K562 (cell line): ENCODE data around the gene SLC37A3. TPM values are rescaled to one million over a fixed set of nuclear protein-coding genes. Genes with fewer than 3 reads are reported as not detected.
A peak's percentile ranks its signal among the peaks of the same experiment; 100 is the strongest.

Experiments used
- ATAC-seq: fragments of 200-7000 bp; cut with Tn5 transposase; 3 replicates; pipeline ENCODE4 v1.9.1; 2020; ENCODE audit warnings: moderate library complexity
- BruUV-seq: library from RNA; stranded (reverse); fragments of 400-500 nt; replicated peaks from 2 replicates; lab custom pipeline; 2021; lab: Mats Ljungman, UMichigan
- CTCF ChIA-PET: fragments of 300-600 bp; formaldehyde crosslinking; extraction: SDS; loops from one replicate; lab custom pipeline; 2021; ENCODE audit warnings: low intra/inter-chr PET ratio; lab: Yijun Ruan, JAX
- POLR2A ChIA-PET: fragments of 300-600, 350-650 bp; sonication (Branson Sonifier 250); formaldehyde crosslinking; extraction: SDS; loops from one replicate; lab custom pipeline; 2021; ENCODE audit warnings: antibody characterized with exemption, inconsistent platforms; lab: Yijun Ruan, JAX
- DNase-seq, 4 experiments: peaks; one replicate each; pipeline versions ENCODE4 v3.0.0 to v3.0.0-alpha.2; 2011 to 2018; ENCODE audit warnings: low spot score in 3 of 4, mixed read lengths in 3 of 4; ENCODE audit errors: extremely low read depth in 1 of 4
- FAIRE-seq: peaks from 2 replicates; lab custom pipeline; 2011; peaks lifted over from hg19 to GRCh38; lab: Jason Lieb, UNC
- H2AFZ ChIP-seq: 2 replicates; pipeline ENCODE4 v1.6.0; 2011; ENCODE audit warnings: low read depth, low read length, control low read depth, inconsistent platforms
- H3K27ac ChIP-seq: fragments of 200-600 bp; 3 replicates; pipeline ENCODE4 v1.8.0; 2011; ENCODE audit warnings: low read depth, mild to moderate bottlenecking, control low read depth, inconsistent platforms, low read length, moderate library complexity, mixed read lengths; ENCODE audit errors: extremely low read depth
- H3K27me3 ChIP-seq, 2 experiments: fragments of 300-600 bp in 1 of 2; 2 replicates in 1 of 2; 3 replicates in 1 of 2; pipeline versions ENCODE4 v1.6.0 to v1.8.0; 2011; ENCODE audit warnings: inconsistent platforms in 2 of 2, low read length in 2 of 2, mild to moderate bottlenecking in 1 of 2, mixed read lengths in 1 of 2, moderate library complexity in 1 of 2; ENCODE audit not compliant: control insufficient read depth in 2 of 2, insufficient read depth in 2 of 2
- H3K36me3 ChIP-seq: fragments of 300-600 bp; 3 replicates; pipeline ENCODE4 v1.8.0; 2011; ENCODE audit warnings: mild to moderate bottlenecking, low read length, inconsistent platforms; ENCODE audit not compliant: control insufficient read depth, insufficient read depth
- H3K4me1 ChIP-seq, 2 experiments: fragments of 200-600 bp in 1 of 2; replicated peaks in 1 of 2; 2 replicates in 1 of 2; 3 replicates in 1 of 2; pipeline versions ENCODE4 v1.5.1 to v1.8.0; 2011; ENCODE audit warnings: inconsistent platforms in 2 of 2, low read length in 2 of 2, mild to moderate bottlenecking in 1 of 2, mixed read lengths in 1 of 2, moderate library complexity in 1 of 2; ENCODE audit not compliant: control insufficient read depth in 2 of 2, insufficient read depth in 2 of 2
- H3K4me2 ChIP-seq: 2 replicates; pipeline ENCODE4 v1.6.1; 2011; ENCODE audit warnings: low read length, control low read depth, inconsistent platforms, mixed read lengths; ENCODE audit not compliant: insufficient read depth
- H3K4me3 ChIP-seq: fragments of 200-600 bp; sonication (generic), shearing (Covaris generic); 2 replicates; pipeline ENCODE4 v1.5.1; 2016; ENCODE audit warnings: control low read depth, inconsistent platforms
- H3K79me2 ChIP-seq: fragments of 200-600 bp; 3 replicates; pipeline ENCODE4 v1.8.0; 2011; ENCODE audit warnings: low read length, inconsistent platforms; ENCODE audit not compliant: control insufficient read depth, insufficient read depth
- H3K9ac ChIP-seq, 2 experiments: 2 replicates each; pipeline versions ENCODE4 v1.6.0 to v1.6.1; 2011; ENCODE audit warnings: low read depth in 2 of 2, low read length in 2 of 2, control low read depth in 1 of 2, inconsistent platforms in 1 of 2, mild to moderate bottlenecking in 1 of 2, mixed read lengths in 1 of 2; ENCODE audit not compliant: insufficient read depth in 1 of 2
- H3K9me1 ChIP-seq: one replicate; pipeline ENCODE4 v1.6.0; 2011; ENCODE audit warnings: inconsistent platforms, mild to moderate bottlenecking, low read length, moderate library complexity; ENCODE audit not compliant: control insufficient read depth, insufficient read depth
- H3K9me3 ChIP-seq: replicated peaks from 2 replicates; pipeline ENCODE4 v1.5.1; 2011; ENCODE audit warnings: low read depth, low read length, inconsistent platforms; ENCODE audit not compliant: control insufficient read depth, insufficient read depth
- H4K20me1 ChIP-seq: replicated peaks from 2 replicates; pipeline ENCODE4 v1.6.1; 2011; ENCODE audit warnings: low read length, inconsistent platforms, mixed read lengths; ENCODE audit not compliant: control insufficient read depth, insufficient read depth
- CBFA2T2 ChIP-seq: fragments of 450-650 bp; conservative IDR thresholded peaks from 2 replicates; pipeline ENCODE4 v1.6.1; 2017; ENCODE audit warnings: mild to moderate bottlenecking
- CHCHD3 ChIP-seq: fragments of 250-450 bp; sonication (Bioruptor Pico); IDR thresholded peaks from 2 replicates; pipeline ENCODE4 v2.1.2; 2022; ENCODE audit warnings: mild to moderate bottlenecking
- CSDE1 ChIP-seq, 2 experiments: fragments of 450-650 bp; IDR thresholded peaks; 2 replicates each; pipeline ENCODE4 v1.6.1; 2016; ENCODE audit warnings: mild to moderate bottlenecking in 1 of 2
- EZH2 ChIP-seq: IDR thresholded peaks from 2 replicates; pipeline ENCODE4 v1.6.1; 2012; ENCODE audit warnings: low read depth, mild to moderate bottlenecking, inconsistent platforms, low read length, borderline replicate concordance
- HNRNPUL1 ChIP-seq: fragments of 200-400 bp; formaldehyde crosslinking; IDR thresholded peaks from 2 replicates; pipeline ENCODE4 v1.6.1; 2017; ENCODE audit warnings: low read length
- HSF4 ChIP-seq: fragments of 250-450 bp; sonication (Bioruptor Pico); IDR thresholded peaks from 2 replicates; pipeline ENCODE4 v2.1.2; 2022; ENCODE audit warnings: mild to moderate bottlenecking, moderate library complexity, borderline replicate concordance
- MAFK ChIP-seq: IDR thresholded peaks from 2 replicates; pipeline ENCODE4 v1.6.1; 2011; ENCODE audit warnings: low read length, improper control_type of control experiment
- NCOA6 ChIP-seq: fragments of 450-650 bp; IDR thresholded peaks from 2 replicates; pipeline ENCODE4 v1.6.1; 2017; ENCODE audit warnings: mild to moderate bottlenecking
- NFIC ChIP-seq: fragments of 450-650 bp; IDR thresholded peaks from 2 replicates; pipeline ENCODE4 v1.6.1; 2017; ENCODE audit warnings: mild to moderate bottlenecking, inconsistent platforms
- PHF8 ChIP-seq: fragments of 200-600 bp; sonication (generic); IDR thresholded peaks from 2 replicates; pipeline ENCODE4 v1.6.1; 2012; ENCODE audit warnings: mixed run types, mild to moderate bottlenecking, inconsistent platforms, low read length, moderate library complexity, borderline replicate concordance
- PHTF2 ChIP-seq: fragments of 250-450 bp; sonication (Bioruptor Pico); IDR thresholded peaks from 2 replicates; pipeline ENCODE4 v1.5.0; 2021; ENCODE audit warnings: mild to moderate bottlenecking
- RBM17 ChIP-seq: fragments of 200-400 bp; formaldehyde crosslinking; IDR thresholded peaks from 2 replicates; pipeline ENCODE4 v1.6.1; 2017; ENCODE audit warnings: low read depth, mild to moderate bottlenecking, low read length, borderline replicate concordance
- SLC30A9 ChIP-seq: fragments of 250-450 bp; sonication (Bioruptor Pico); IDR thresholded peaks from 2 replicates; pipeline ENCODE4 v1.8.0; 2022; ENCODE audit warnings: mild to moderate bottlenecking, moderate library complexity
- SMAD4 ChIP-seq: fragments of 250-450 bp; sonication (Bioruptor Pico); conservative IDR thresholded peaks from 2 replicates; pipeline ENCODE4 v1.8.0; 2021; ENCODE audit warnings: inconsistent platforms, mild to moderate bottlenecking, moderate library complexity
- STAT5A ChIP-seq: IDR thresholded peaks from 2 replicates; pipeline ENCODE4 v1.6.1; 2012; ENCODE audit warnings: low read length, inconsistent platforms, borderline replicate concordance
- ZNF146 ChIP-seq: IDR thresholded peaks from one replicate; pipeline ENCODE4 v1.6.1; 2018; ENCODE audit warnings: missing compliant biosample characterization; ENCODE audit not compliant: unreplicated experiment
- ZNF184 ChIP-seq: sonication (generic); formaldehyde crosslinking; IDR thresholded peaks from 2 replicates; pipeline ENCODE4 v1.5.0; 2020; ENCODE audit warnings: missing genetic modification reagents
- ZNF217 ChIP-seq: sonication (generic); formaldehyde crosslinking; IDR thresholded peaks from 2 replicates; pipeline ENCODE4 v1.8.0; 2022; ENCODE audit warnings: mild to moderate bottlenecking, missing genetic modification reagents
- ZNF23 ChIP-seq: fragments of 250-450 bp; sonication (Bioruptor Pico); IDR thresholded peaks from 2 replicates; pipeline ENCODE4 v1.4.0; 2020; ENCODE audit warnings: mild to moderate bottlenecking
- ZNF668 ChIP-seq: fragments of 250-450 bp; sonication (Bioruptor Pico); IDR thresholded peaks from 2 replicates; pipeline ENCODE4 v1.8.0; 2022; ENCODE audit warnings: mild to moderate bottlenecking, inconsistent platforms
- WGBS: fragments of 100-300 bp; shearing (Covaris generic); methylation state at CpG from one replicate; pipeline ENCODE4 v1.1.6; 2016; ENCODE audit warnings: low coverage, mixed read lengths; ENCODE audit not compliant: insufficient coverage; ENCODE audit errors: missing lambda C conversion rate; 5-methylcytosine and 5-hydroxymethylcytosine counted together
- in situ Hi-C: fragments of 300-500 bp; cut with MboI; formaldehyde crosslinking; loops from 4 replicates; pipeline ENCODE4 v1.15.0; 2018; ENCODE audit warnings: inconsistent platforms, mixed read lengths
- intact Hi-C: fragments of 100-400 bp; cut with micrococcal nuclease; formaldehyde crosslinking; loops from 2 replicates; pipeline ENCODE4 v1.14.2; 2022
- polyA plus RNA-seq, 8 experiments: library from polyadenylated mRNA; depleted of rRNA in 4 of 8; stranded (reverse) in 5 of 8; unstranded in 3 of 8; fragments of >200 nt; fragmentation: Nextera tagmentation in 2 of 8; fragmentation: Illumina TruSeq in 1 of 8; extraction: Ambion mirVana in 2 of 8; extraction: Trizol in 1 of 8; gene quantifications; 2 replicates each; pipeline versions ENCODE4 v1.2.1 to v1.2.3, GENCODE V29; 2011 to 2014; ENCODE audit warnings: inconsistent platforms in 1 of 8, missing spikeins in 1 of 8
- total RNA-seq, 7 experiments: library from RNA; depleted of rRNA in 6 of 7; stranded (reverse); fragments of >200 nt in 6 of 7; fragmentation: Illumina TruSeq in 2 of 7; extraction: Trizol in 2 of 7; gene quantifications; 2 replicates each; pipeline versions ENCODE4 v1.2.1 to v1.2.3, GENCODE V29; 2011 to 2021; ENCODE audit warnings: low replicate concordance in 1 of 7
- TF ChIP-seq, protein P1 (sequence below): fragments of 200-800 bp; sonication (Bioruptor generic); IDR thresholded peaks from 2 replicates; pipeline ENCODE4 v1.6.1; 2017; ENCODE audit warnings: missing genetic modification characterization, missing compliant biosample characterization
- TF ChIP-seq, protein P2 (sequence below): sonication (generic); formaldehyde crosslinking; IDR thresholded peaks from 2 replicates; pipeline ENCODE4 v1.8.0; 2022; ENCODE audit warnings: missing genetic modification reagents, mild to moderate bottlenecking, borderline replicate concordance

The SLC37A3 gene
- total and polyA plus RNA-seq, 9 of the 15 experiments (the other 6 are each of a cell fraction or from before 2014, with no cell fraction given): 11.7 to 59.1 (median 26.8) TPM

DNA sequence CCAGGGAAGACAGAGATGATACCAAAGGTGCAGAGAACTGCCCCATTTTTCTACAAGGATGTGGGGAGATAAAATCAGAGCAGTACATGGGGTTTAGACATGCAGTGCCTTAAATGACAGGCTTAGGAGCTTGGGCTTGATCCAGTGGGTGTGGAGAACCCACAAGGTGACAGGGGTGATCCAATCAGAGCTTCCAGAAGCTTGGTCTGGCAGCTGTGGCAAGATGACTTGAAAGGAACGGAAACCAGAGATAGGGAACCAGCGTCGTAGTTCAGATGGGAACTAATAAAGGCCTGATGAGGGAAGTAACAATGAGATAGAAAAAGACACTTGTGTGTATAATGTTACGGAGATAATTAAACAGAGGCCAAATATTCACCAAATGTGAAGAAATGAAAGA is 80.7 kb downstream of the SLC37A3 start (continued):
- TF ChIP-seq CBFA2T2 (peak; percentile 87), STAT5A (peak; percentile 53; the same call in 1 of the 2 replicates), NFIC (peak; percentile 76), HSF4 (no peak), MAFK (no peak), ZNF23 (CRISPR knock-in tag) (no peak)

DNA sequence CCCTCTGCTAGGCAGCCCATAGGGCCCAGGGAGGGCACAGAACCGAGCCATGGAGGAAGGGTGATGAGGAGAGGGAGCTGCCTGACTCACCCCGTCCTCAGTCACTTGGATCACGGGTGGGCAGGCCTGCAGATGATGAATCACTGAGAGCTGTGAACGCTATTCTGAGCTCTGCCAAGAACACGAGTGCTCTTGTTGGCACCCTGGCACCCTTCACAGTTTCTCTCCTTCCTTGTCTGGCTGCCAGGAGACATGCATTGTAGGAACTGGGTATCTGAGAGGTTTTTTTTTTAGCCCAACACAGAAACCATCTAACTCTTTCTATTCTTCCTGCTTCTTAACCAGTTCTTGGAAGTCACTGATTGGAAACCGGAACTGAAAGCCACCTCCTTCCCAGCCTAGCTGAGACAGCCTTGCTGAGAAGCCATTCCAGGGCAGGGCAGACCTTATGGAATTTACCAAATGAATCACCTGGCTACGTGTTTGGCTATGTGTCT is 82.1 kb downstream of the SLC37A3 start:
- Histone ChIP-seq H3K9ac (peak overlapping the region in 1 of 2 experiments; percentile 38; a peak in 2 of 4 replicates), H3K9me1 (no peaks in the 10 kb centered on the region), H3K4me3 (no peak overlapping the region), H3K79me2 (no peaks in the 10 kb centered on the region), H3K9me3 (peaks cover 11% of the 10 kb centered on the region), H3K27me3 (no peaks in the 10 kb centered on the region), H3K36me3 (no peaks in the 10 kb centered on the region), H3K27ac (no peak overlapping the region), H3K4me2 (no peak overlapping the region), H4K20me1 (no peaks in the 10 kb centered on the region), H2AFZ (peak overlapping the region; percentile 18), H3K4me1 (peaks cover 25 to 29% of the 10 kb centered on the region in 2 experiments)
- intact Hi-C loops: no loop called here
- FAIRE-seq (no peak), ATAC-seq (peak; percentile 35), DNase-seq (peak in 1 of 4 experiments; percentile 43)
- no TSS peak for BruUV-seq
- WGBS: 30% methylated on average over 7 of the region's 7 CpGs
- in situ Hi-C loops: loop anchor here (5.0 kb wide), 1 partner anchor 304 kb away; no protein-coding TSS in a partner anchor
- CTCF ChIA-PET: no interaction called here
- POLR2A ChIA-PET: interaction anchor here (0.6 to 1.3 kb wide), 2 partner anchors 9 to 139 kb away, joined by 3 to 4 read pairs; no protein-coding TSS in a partner anchor
- TF ChIP-seq SLC30A9 (CRISPR knock-in tag) (no peak), SMAD4 (CRISPR knock-in tag) (0 out of 2 replicates have a peak, but pooled peaks have one; percentile 29), HNRNPUL1 (no peak), EZH2 (no peak), ZNF217 (CRISPR knock-in tag) (no peak), CHCHD3 (CRISPR knock-in tag) (no peak), PHTF2 (CRISPR knock-in tag) (no peak), ZNF668 (CRISPR knock-in tag) (no peak), NCOA6 (no peak), PHF8 (no peak), CSDE1 (IDR thresholded peaks at IDR 0.05) (no peak), ZNF146 (CRISPR knock-in tag) (no peak), RBM17 (no peak), ZNF184 (CRISPR knock-in tag) (no peak)
- TF ChIP-seq, protein P1, sequence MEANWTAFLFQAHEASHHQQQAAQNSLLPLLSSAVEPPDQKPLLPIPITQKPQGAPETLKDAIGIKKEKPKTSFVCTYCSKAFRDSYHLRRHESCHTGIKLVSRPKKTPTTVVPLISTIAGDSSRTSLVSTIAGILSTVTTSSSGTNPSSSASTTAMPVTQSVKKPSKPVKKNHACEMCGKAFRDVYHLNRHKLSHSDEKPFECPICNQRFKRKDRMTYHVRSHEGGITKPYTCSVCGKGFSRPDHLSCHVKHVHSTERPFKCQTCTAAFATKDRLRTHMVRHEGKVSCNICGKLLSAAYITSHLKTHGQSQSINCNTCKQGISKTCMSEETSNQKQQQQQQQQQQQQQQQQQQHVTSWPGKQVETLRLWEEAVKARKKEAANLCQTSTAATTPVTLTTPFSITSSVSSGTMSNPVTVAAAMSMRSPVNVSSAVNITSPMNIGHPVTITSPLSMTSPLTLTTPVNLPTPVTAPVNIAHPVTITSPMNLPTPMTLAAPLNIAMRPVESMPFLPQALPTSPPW (CRISPR knock-in tag): no peak
- TF ChIP-seq, protein P2, sequence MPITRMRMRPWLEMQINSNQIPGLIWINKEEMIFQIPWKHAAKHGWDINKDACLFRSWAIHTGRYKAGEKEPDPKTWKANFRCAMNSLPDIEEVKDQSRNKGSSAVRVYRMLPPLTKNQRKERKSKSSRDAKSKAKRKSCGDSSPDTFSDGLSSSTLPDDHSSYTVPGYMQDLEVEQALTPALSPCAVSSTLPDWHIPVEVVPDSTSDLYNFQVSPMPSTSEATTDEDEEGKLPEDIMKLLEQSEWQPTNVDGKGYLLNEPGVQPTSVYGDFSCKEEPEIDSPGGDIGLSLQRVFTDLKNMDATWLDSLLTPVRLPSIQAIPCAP (CRISPR knock-in tag): no peak
